ENCODE data around the gene PLCD3.

PLCD3 gene

DNA sequence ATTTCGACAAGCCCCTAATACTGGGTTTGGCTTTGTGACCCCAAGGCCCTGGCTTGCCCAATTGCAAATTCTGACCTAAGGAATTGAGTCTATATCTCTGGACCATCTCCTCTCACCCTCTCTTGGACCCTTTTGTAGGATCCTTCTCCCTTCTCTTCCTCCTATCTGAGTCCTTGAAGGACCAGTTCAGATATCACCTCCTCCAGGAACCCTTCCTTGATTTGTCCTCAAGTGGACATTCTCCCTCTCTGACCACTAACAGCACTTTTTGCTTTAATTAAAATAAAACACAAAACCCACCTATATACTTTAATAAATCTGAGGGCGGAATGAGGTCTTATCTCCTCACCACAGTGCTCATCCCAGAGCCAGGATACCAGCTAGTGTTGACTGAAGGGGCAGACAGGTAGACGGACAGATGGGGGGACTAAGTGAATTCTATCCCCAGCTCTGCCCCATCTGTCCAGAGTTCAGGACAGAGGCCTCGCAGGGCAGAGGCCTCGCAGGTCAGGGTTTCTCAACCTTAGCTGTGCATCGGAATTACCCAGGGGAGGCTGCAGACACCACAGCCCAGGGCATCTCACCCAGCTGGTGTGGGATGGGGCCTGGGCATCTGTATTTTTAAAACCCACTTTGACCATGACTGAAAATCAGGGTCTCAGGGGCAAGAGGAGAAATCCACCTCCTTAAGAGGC, 9.1 kb downstream of the PLCD3 start:
- TF ChIP-seq, protein P1, sequence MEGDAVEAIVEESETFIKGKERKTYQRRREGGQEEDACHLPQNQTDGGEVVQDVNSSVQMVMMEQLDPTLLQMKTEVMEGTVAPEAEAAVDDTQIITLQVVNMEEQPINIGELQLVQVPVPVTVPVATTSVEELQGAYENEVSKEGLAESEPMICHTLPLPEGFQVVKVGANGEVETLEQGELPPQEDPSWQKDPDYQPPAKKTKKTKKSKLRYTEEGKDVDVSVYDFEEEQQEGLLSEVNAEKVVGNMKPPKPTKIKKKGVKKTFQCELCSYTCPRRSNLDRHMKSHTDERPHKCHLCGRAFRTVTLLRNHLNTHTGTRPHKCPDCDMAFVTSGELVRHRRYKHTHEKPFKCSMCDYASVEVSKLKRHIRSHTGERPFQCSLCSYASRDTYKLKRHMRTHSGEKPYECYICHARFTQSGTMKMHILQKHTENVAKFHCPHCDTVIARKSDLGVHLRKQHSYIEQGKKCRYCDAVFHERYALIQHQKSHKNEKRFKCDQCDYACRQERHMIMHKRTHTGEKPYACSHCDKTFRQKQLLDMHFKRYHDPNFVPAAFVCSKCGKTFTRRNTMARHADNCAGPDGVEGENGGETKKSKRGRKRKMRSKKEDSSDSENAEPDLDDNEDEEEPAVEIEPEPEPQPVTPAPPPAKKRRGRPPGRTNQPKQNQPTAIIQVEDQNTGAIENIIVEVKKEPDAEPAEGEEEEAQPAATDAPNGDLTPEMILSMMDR (IDR thresholded peaks at IDR 0.05; ENCODE audit: low read depth, low read length): no peak
- H3K4me3 ChIP-seq (ENCODE audit: low read depth, low read length): no peak overlapping the region
- no peaks in the 10 kb centered on the region for H3K9me3 ChIP-seq
- no peak for DNase-seq
- H3K4me1 ChIP-seq: peaks cover 14% of the 10 kb centered on the region
- no peaks in the 10 kb centered on the region for H3K36me3 ChIP-seq
- no peaks in the 10 kb centered on the region for H3K27me3 ChIP-seq

DNA sequence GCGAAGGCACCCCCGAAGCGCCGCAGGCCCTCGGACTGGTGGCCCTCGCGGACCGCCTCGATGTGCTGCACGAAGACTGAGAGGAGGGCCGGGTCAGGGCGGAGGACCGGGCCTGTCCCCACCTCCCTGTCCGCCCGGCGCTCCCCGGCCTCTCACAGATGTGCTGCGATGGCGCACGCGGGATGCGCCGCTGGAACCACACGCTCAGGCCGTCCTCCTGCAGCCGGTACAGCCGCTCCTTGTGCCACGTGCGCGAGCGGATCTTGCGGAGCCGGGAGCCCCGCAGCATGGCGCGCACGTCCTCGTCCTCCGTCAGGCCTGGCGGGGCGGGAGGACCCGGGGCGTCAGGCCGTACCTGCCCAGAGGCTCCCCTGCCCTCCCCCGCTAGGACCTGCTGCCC, 11.3 kb downstream of the PLCD3 start:
- no peak for DNase-seq
- TF ChIP-seq, protein P1 (IDR thresholded peaks at IDR 0.05; ENCODE audit: low read depth, low read length): no peak
- H3K4me3 ChIP-seq (ENCODE audit: low read depth, low read length): no peak overlapping the region
- H3K27me3 ChIP-seq: no peaks in the 10 kb centered on the region
- H3K36me3 ChIP-seq: no peaks in the 10 kb centered on the region
- peaks cover 14% of the 10 kb centered on the region for H3K4me1 ChIP-seq
- H3K9me3 ChIP-seq: no peaks in the 10 kb centered on the region

DNA sequence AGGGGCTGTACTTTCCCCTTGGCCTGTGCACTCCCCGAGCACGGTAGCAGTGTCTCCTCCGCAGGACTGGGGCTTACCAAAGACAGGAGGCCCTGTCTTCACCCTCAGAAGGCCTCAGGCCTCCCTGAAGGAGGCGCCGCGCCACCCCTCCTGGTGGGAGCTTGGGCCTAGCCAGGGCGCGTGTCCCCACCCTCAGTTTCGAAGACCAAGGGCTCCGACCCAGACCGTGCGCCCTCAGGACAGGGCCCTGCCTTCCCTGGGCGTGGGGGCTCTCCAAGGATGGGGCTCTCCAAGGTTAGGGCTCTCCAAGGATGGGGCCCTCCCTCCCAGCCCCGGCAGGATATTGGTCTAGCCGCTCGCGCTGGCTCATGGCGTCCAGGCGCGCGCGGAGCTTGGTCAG, 11.8 kb downstream of the PLCD3 start:
- Histone ChIP-seq H3K27me3 (no peaks in the 10 kb centered on the region), H3K4me3 (ENCODE audit: low read depth, low read length) (no peak overlapping the region), H3K4me1 (peaks cover 14% of the 10 kb centered on the region), H3K36me3 (no peaks in the 10 kb centered on the region), H3K9me3 (no peaks in the 10 kb centered on the region)
- no peak for DNase-seq
- TF ChIP-seq, protein P1 (IDR thresholded peaks at IDR 0.05; ENCODE audit: low read depth, low read length): no peak

DNA sequence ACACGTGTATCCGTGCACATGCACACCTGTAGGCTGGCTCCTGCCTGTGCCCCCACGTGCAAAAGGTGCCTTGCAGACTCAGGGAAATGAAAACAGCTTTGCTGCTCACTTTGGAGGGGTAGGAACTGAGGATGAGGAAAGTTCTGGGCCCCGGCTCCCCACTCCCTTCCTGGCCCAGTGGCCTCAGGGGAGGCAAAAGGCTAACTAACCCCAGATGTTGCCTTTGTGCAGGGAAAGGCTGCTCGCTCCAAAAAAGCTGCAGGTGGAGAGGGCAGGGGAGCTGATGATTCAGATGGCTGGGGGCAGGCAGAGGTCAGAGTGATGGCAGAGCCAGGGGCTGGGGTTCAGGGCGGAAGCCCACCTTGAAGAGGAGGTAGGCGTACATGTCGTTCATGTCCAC, 12.4 kb downstream of the PLCD3 start:
- no peak for DNase-seq
- Histone ChIP-seq H3K4me1 (peaks cover 14% of the 10 kb centered on the region), H3K4me3 (ENCODE audit: low read depth, low read length) (no peak overlapping the region), H3K36me3 (no peaks in the 10 kb centered on the region), H3K9me3 (no peaks in the 10 kb centered on the region), H3K27me3 (no peaks in the 10 kb centered on the region)
- TF ChIP-seq, protein P1 (IDR thresholded peaks at IDR 0.05; ENCODE audit: low read depth, low read length): no peak

DNA sequence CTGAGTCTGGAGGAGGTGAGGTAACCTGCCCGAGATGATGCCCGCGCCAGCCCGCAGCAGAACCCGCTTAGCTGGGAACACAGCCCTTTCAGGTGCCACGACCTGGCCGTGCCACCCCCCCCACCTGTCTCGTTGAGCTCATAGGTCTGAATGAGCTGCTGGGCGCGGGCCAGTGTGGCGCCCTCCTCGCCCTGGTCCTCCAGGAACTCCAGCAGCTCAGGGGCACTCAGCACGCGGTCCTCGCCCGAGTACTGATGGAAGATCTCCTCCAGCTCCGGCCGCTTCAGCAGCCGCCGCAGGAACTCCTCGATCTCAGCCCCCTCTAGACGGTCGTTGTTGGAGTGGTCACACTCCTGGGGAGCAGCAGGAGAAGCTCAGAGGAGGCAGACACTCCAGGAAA, 13.6 kb downstream of the PLCD3 start:
- Histone ChIP-seq H3K36me3 (no peaks in the 10 kb centered on the region), H3K4me1 (peaks cover 4% of the 10 kb centered on the region), H3K27me3 (no peaks in the 10 kb centered on the region), H3K9me3 (no peaks in the 10 kb centered on the region), H3K4me3 (ENCODE audit: low read depth, low read length) (no peak overlapping the region)
- TF ChIP-seq, protein P1 (IDR thresholded peaks at IDR 0.05; ENCODE audit: low read depth, low read length): no peak
- DNase-seq: no peak

DNA sequence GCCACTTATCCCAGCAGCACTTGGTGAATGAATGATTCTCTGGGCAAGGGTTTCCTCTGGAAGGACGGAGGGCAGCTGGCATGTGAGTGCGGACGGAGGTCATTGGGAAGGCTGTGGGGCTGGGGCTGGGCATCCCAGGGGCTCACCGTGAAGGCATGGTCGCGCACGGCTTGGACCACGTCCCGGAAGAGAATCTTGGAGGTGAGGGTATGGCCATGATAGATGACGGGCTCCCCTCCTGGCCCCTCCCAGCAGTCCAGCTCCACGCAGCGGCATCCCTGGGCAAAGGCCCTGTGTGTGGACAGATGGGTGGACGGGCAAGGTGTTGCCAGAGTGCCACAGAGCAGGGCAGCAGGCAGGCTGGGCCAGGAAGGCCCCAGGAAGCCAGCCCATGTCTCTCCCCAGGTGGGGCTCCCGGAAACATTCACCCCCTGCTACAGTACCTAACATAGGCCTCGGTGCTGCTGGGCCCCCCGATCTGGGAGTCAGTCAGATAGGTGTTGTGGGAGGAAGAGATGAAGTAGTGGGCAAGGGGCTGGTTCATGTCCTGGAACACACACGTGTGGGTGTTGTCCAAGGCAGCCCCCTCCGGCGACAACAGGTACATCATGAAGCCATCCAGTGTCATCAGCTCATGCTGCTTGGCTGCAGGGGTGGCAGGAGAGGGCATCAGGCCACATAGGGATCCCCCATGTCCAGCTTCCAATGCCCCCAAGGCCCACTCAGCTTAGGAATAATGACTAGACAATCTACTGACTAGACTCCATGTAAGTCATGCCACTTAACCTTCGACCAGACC, 14.3 kb downstream of the PLCD3 start:
- no peak for DNase-seq
- TF ChIP-seq, protein P1 (IDR thresholded peaks at IDR 0.05; ENCODE audit: low read depth, low read length): no peak

More for the DNA sequence above, 14.3 kb downstream of the PLCD3 start:
- H3K9me3 ChIP-seq: no peaks in the 10 kb centered on the region
- H3K36me3 ChIP-seq: no peaks in the 10 kb centered on the region
- no peak overlapping the region for H3K4me3 ChIP-seq (ENCODE audit: low read depth, low read length)
- H3K4me1 ChIP-seq: no peaks in the 10 kb centered on the region
- no peaks in the 10 kb centered on the region for H3K27me3 ChIP-seq

All from BE2C (cell line).